ENCODE data around the gene HDHD2. TPM values are rescaled to one million over a fixed set of nuclear protein-coding genes. Genes with fewer than 3 reads are reported as not detected.
"Not testable (repeated sequence)": the region's sequence is repeated elsewhere in the genome, so short reads cannot be mapped to it uniquely, and the experiment has no call there.

HDHD2 gene
- 17.2 TPM for total RNA-seq

- H3K27ac ChIP-seq: peak within 1 kb of the TSS; percentile 74
- peak within 1 kb of the TSS; percentile 62 to 67 for H3K4me3 ChIP-seq
- TF ChIP-seq CTCF (IDR thresholded peaks at IDR 0.05) (no peak), POLR2AphosphoS5 (IDR thresholded peaks at IDR 0.05; ENCODE audit: insufficient read depth in 1 of 2, low read depth in 1 of 2) (peak; percentile 79 to 91), POLR2A (IDR thresholded peaks at IDR 0.05) (peak in 1 of 2 donors; percentile 25)
- intact Hi-C loops (cut with DNase I): no loop called here
- H3K36me3 ChIP-seq: peaks cover 0 to 19% of the 10 kb centered on the region in 2 donors
- DNase-seq (ENCODE audit: extremely low spot score in 2 of 2): no peak
- peaks cover 31% of the 10 kb centered on the region for H3K4me1 ChIP-seq
- H3K27me3 ChIP-seq: no peaks in the 10 kb centered on the region
- H3K9me3 ChIP-seq: no peaks in the 10 kb centered on the region
Measured at GRCh38 chr18:47150029-47150823, at the start of gene HDHD2. Gene HDHD2 (minus strand): TSS chr18:47150500. CDS start chr18:47136439, 14,061 bp downstream.

GRCh38 chr18:47195961-47196360, 45.7 kb upstream of the HDHD2 start:
- H3K4me3 ChIP-seq; H3K27ac ChIP-seq; H3K9me3 ChIP-seq; intact Hi-C loops (cut with DNase I); H3K36me3 ChIP-seq; H3K4me1 ChIP-seq; H3K27me3 ChIP-seq; DNase-seq (ENCODE audit: extremely low spot score in 2 of 2): not testable (repeated sequence)

GRCh38 chr18:47191961-47192360, 41.7 kb upstream of the HDHD2 start:
- H3K27ac ChIP-seq: no peak overlapping the region
- intact Hi-C loops (cut with DNase I): no loop called here
- TF ChIP-seq CTCF (IDR thresholded peaks at IDR 0.05) (no peak), POLR2A (IDR thresholded peaks at IDR 0.05) (no peak), POLR2AphosphoS5 (IDR thresholded peaks at IDR 0.05; ENCODE audit: insufficient read depth in 1 of 2, low read depth in 1 of 2) (no peak)
- H3K9me3 ChIP-seq: no peaks in the 10 kb centered on the region
- no peaks in the 10 kb centered on the region for H3K4me1 ChIP-seq
- H3K27me3 ChIP-seq: no peaks in the 10 kb centered on the region
- DNase-seq (ENCODE audit: extremely low spot score in 2 of 2): no peak
- no peaks in the 10 kb centered on the region for H3K36me3 ChIP-seq
- H3K4me3 ChIP-seq: no peak overlapping the region

- no peaks in the 10 kb centered on the region for H3K9me3 ChIP-seq
- no peak overlapping the region for H3K27ac ChIP-seq
- H3K4me3 ChIP-seq: no peak overlapping the region
- intact Hi-C loops (cut with DNase I): no loop called here
- no peaks in the 10 kb centered on the region for H3K36me3 ChIP-seq
- no peaks in the 10 kb centered on the region for H3K4me1 ChIP-seq
- no peak for DNase-seq (ENCODE audit: extremely low spot score in 2 of 2)
- TF ChIP-seq POLR2AphosphoS5 (IDR thresholded peaks at IDR 0.05; ENCODE audit: insufficient read depth in 1 of 2, low read depth in 1 of 2) (no peak), POLR2A (IDR thresholded peaks at IDR 0.05) (no peak), CTCF (IDR thresholded peaks at IDR 0.05) (no peak)
- H3K27me3 ChIP-seq: no peaks in the 10 kb centered on the region
Measured at GRCh38 chr18:47187721-47188120, 37.4 kb upstream of the HDHD2 start.

- Histone ChIP-seq H3K36me3 (no peaks in the 10 kb centered on the region), H3K4me3 (no peak overlapping the region), H3K4me1 (no peaks in the 10 kb centered on the region), H3K27me3 (no peaks in the 10 kb centered on the region), H3K9me3 (no peaks in the 10 kb centered on the region), H3K27ac (no peak overlapping the region)
- DNase-seq (ENCODE audit: extremely low spot score in 2 of 2): no peak
- TF ChIP-seq POLR2A (IDR thresholded peaks at IDR 0.05) (no peak), CTCF (IDR thresholded peaks at IDR 0.05) (no peak), POLR2AphosphoS5 (IDR thresholded peaks at IDR 0.05; ENCODE audit: insufficient read depth in 1 of 2, low read depth in 1 of 2) (no peak)
- intact Hi-C loops (cut with DNase I): no loop called here
Measured at GRCh38 chr18:47184419-47185050, 34.2 kb upstream of the HDHD2 start.

- H3K27ac ChIP-seq; H3K27me3 ChIP-seq; DNase-seq (ENCODE audit: extremely low spot score in 2 of 2); H3K36me3 ChIP-seq; H3K4me1 ChIP-seq; H3K9me3 ChIP-seq; H3K4me3 ChIP-seq; intact Hi-C loops (cut with DNase I): not testable (repeated sequence)
Measured at GRCh38 chr18:47182156-47182555, 31.9 kb upstream of the HDHD2 start.
